Measurements from ENCODE around the gene IER3.

Gene IER3, protein sequence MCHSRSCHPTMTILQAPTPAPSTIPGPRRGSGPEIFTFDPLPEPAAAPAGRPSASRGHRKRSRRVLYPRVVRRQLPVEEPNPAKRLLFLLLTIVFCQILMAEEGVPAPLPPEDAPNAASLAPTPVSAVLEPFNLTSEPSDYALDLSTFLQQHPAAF

GRCh38 chr6:30744054-30744805, at the start of gene IER3:
Gene IER3 (minus strand): TSS chr6:30744547. CDS start chr6:30744518, 29 bp downstream.
- DNase-seq (ENCODE audit: low read depth), result peak; percentile 87

DNA sequence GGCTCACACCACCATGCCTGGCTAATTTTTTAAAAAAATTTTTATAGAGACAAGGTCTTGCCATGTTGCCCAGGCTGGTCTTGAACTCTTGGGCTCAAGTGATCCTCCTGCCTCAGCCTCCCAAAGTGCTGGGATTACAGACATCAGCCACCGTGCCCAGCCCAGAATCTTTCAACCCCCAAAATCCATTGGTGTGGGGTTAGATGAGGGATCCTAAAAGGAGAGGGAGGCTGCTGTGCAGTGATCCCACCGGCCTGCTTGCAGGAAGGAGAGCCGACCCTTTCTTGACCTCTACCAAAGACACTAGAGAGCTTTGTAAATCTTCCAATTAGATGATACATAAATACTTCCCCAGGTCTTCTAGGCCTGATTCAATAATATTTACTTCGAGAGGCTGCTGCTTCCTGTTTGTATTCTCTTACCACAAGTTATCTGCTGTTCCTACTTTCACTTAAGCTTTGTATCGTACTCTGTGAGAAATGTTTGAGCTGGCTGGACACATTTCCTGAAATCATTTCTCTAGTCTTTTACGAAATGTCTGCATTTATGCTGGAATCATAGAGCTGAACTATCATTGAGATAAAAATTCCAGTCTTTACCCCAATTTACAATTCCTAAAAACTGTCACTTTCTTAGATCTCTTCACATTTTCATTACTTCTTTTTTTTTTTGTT, 49.3 kb upstream of the IER3 start:
- no peak for DNase-seq (ENCODE audit: low read depth)

DNA sequence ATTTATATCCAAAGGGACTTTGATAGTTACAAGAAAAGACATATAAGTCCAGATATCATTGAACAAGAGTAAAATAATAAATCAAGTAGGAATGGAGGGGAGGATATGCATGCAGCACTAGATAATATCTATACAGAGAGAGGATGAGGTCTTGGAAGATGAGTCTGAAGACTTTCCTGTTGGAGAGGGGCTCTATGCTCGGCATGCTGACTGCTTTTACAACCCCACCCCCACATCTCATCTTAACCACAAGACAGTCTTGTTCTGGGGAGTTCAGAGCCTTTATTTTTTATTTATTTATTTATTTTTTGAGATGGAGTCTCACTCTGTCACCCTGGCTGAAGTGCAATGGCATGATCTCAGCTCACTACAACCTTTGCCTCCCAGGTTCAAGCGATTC, 48.4 kb upstream of the IER3 start:
- DNase-seq (ENCODE audit: low read depth), result no peak

DNA sequence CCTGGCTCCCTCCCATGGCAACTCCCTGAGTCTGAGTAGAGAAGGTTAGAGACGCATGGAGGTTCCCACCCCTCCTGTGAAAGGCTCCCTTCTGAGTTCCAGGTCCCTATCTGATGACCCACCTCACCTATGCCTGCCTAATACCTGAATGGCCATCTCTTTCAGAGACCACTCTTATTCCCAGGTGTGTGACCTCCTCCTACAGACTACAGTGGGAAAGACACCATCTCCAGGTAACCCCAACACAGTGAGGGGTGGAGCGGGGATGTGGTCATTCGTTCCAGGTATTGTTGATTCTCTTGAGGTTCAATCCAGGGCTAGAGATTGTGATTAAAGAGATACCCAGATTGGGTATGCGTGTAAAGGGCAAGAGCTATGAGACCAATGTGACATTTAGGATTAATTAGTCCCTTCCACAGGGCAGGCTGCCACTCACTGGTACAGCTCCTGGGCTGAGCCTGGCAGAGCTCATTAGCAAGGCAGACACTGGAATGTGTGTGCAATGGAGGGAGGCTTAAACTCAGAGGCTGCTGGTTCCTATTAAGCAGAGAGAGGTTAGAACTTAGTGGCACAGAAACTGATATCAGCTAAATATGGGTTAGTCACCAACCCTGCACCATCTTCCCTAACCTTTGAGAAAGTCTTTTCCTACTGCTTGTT, 46.5 kb upstream of the IER3 start:
- DNase-seq (ENCODE audit: low read depth), result no peak

DNA sequence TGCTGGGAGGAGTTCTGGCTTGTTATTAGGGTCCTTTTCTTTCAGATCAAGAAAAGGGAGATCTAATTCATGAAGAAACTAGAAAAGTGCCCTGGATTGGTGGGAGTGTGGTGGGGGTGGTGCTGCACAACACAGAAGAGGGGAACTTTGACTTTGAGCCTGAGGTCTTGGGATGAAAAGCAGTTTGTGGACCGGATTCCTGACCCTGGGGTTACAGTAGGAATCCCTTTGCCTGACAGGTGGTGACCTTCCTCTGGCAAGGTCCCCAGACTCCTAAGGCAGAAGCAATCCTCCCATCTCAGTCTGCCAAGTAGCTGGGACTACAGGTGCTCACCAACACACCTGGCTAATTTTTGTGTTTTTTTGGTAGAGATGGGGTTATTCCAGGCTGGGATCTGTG, 45.3 kb upstream of the IER3 start:
- DNase-seq (ENCODE audit: low read depth), result no peak

GRCh38 chr6:30787954-30788353, 43.6 kb upstream of the IER3 start:
- DNase-seq (ENCODE audit: low read depth), result peak; percentile 35

GRCh38 chr6:30782425-30783014, 38.2 kb upstream of the IER3 start:
- DNase-seq (ENCODE audit: low read depth), result peak; percentile 63

- peak; percentile 100 for DNase-seq (ENCODE audit: low read depth)
These were observed 37.5 kb upstream of the IER3 start for GRCh38 chr6:30781743-30782424.

DNA sequence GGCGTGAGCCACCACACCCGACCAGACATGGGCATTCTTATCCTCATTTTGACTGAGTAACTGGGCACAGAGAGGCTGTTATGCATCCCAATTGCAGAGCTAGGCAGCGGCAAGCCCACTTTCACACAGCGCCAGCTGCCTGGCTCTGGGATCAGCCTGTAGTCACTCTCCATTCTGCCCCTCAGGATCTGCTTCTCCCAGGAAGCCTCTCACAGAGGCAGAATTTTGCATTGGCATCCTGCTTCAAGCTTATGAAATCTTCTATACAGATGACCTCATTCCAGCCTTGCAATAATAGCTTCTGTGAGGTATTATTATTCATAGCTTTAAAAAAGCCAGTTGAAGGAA, 37.0 kb upstream of the IER3 start:
- DNase-seq (ENCODE audit: low read depth), result no peak

DNA sequence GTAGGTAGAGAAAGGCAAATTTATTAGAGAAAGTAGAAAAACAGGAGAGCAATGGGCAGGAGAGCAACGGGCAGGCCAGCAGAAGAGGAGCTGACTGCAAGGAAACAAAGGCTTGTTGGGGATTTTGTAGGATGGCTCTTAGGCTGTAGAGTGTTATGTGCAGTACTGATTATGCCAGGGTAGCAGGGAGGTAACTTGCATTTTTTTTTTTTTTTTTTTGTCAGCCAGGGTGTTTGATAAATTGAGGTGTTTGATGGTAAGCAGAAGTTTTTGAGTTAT, 36.2 kb upstream of the IER3 start:
- DNase-seq (ENCODE audit: low read depth), result no peak

DNA sequence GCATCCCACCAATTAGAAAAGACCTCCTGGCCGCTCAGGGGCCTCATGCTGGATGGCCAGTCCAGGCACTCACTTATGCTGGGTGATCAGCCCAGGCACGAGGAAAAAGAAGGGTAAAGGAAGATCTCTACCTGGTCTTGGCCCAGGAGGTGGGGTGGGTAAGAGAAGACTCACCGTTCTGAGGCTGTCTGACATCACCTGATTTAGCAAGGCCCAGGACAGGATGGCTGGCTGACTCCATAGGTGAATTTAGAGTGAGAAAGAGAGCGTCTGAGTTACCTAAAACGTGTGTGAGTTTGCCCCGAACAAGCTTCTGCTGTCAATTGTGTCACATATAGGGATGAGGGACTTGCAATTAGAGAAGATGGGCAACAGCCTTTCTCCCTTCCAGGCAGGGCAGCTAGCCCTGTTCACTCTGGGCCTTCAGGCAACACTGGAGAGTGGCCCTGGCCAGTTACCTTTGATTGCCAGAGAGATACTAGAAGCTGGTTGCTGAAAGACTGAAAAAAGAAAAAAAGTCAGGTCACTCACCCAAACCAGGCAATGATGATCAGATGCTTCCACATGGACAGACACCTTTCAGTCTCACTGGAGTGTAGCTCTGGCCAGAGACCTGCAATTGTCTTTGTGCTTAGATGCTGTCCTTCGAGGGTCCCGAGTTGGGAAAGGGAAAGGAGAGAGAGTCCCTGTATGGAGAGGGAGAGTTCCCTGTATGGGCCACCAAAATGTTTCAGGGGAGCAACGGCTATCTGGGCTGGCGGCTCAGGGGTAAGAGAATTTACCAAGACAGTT, 35.7 kb upstream of the IER3 start:
- no peak for DNase-seq (ENCODE audit: low read depth)

DNA sequence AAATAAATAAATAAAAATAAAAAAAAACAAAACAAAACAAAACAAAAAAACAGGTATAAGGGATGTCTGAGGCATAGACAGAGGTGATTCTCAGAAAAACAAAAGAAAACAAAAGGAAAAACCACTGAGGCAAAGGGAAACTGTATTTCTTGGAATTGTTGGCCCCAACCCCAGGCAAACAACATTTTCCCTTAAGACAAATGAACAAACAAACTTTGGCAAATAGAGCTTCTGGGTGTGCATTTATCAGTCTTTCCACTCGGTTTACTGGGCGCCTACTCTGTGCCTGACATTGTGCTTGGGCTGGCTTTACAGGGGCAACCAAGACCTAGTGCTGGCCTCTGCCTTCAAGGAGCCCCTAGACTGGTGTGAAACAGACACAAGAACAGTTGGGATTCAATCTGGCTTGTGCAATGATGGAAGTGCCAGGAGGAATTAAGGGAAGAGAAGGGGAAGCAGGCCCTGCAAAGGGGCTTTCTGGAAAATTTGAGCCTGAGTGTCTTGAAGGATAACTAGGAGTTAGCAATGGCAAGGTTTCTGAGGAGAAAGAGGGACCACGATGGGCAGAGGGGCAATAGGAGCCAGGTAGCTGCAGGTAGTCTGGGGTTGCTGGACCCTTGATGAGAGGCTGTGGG, 33.8 kb upstream of the IER3 start:
- no peak for DNase-seq (ENCODE audit: low read depth)

- DNase-seq (ENCODE audit: low read depth), result no peak
These were observed 32.8 kb upstream of the IER3 start for GRCh38 chr6:30777155-30777485.

- no peak for DNase-seq (ENCODE audit: low read depth)
These were observed 32.2 kb upstream of the IER3 start for GRCh38 chr6:30776390-30777154.

DNA sequence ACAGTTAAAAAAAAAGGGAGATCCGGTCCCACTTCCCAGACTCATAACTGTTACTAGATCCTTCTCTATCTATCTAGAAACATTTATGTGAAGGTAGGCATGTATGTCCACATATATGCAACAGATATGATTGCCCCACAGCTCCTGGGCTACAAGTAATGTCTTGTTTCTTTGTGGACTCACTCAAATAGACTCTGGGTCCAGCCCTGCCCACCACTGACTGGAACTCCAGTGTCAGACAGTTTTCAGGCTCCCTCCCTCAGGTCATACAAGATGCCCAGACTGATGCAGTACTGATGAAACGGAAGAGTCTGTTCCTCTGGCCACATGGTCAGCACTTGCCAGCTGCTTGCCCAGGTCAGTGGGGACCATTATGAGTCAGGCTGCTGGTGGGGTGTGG, 30.8 kb upstream of the IER3 start:
- DNase-seq (ENCODE audit: low read depth), result no peak

GRCh38 chr6:30774701-30775100, 30.4 kb upstream of the IER3 start:
- no peak for DNase-seq (ENCODE audit: low read depth)

DNA sequence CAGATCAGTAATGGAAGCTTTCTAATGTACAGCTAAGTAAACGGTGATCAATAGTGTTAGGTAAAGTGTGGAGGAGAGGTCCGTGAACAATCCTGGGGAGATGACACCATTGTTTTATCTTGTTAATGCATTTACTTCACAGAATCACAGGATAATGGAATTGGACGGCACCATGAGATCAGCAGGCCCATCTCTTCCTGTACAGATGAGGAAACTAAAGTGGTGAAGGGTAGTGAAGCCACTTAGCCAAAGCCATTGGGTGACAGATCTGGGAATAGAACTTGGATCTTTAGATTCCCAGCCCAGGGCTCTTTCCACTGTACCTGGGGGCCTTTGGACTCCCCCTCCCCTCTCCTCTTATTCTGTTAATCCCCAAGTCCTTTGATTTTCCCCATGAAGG, 26.2 kb upstream of the IER3 start:
- DNase-seq (ENCODE audit: low read depth), result no peak

GRCh38 chr6:30769853-30770524, 25.6 kb upstream of the IER3 start:
- DNase-seq (ENCODE audit: low read depth), result no peak

GRCh38 chr6:30769088-30769852, 24.9 kb upstream of the IER3 start:
- DNase-seq (ENCODE audit: low read depth), result peak; percentile 93

Measured in HS-5 (cell line).